Mucosa of descending colon (tissue), 3 donors: ENCODE results near the gene NINJ2. TPM values are rescaled to one million over a fixed set of nuclear protein-coding genes. Genes with fewer than 3 reads are reported as not detected.

Source experiments
- ATAC-seq: fragments of 200-7000 bp; cut with Tn5 transposase; one replicate; pipeline ENCODE4 v1.9.1; 2020; ENCODE audit warnings: mild to moderate bottlenecking, moderate library complexity
- DNase-seq, 3 donors: peaks; one replicate each; pipeline ENCODE4 v3.0.0-alpha.2; 2020
- H3K36me3 ChIP-seq: fragments of 200-600 bp; one replicate; pipeline ENCODE4 v1.8.0; 2021; ENCODE audit warnings: low read depth, mild to moderate bottlenecking
- H3K4me1 ChIP-seq: fragments of 200-600 bp; one replicate; pipeline ENCODE4 v1.8.0; 2021; ENCODE audit warnings: low read depth, mild to moderate bottlenecking
- H3K4me3 ChIP-seq: fragments of 200-600 bp; one replicate; pipeline ENCODE4 v1.8.0; 2021; ENCODE audit warnings: mild to moderate bottlenecking
- H3K9me3 ChIP-seq: fragments of 200-600 bp; one replicate; pipeline ENCODE4 v1.8.0; 2021; ENCODE audit warnings: mild to moderate bottlenecking
- CTCF ChIP-seq: fragments of 200-600 bp; IDR thresholded peaks from one replicate; pipeline ENCODE4 v1.8.0; 2022; ENCODE audit warnings: antibody characterized with exemption, mild to moderate bottlenecking
- intact Hi-C, 2 donors: fragments of 100-400 bp; cut with DNase I in 1 of 2; cut with micrococcal nuclease in 1 of 2; formaldehyde crosslinking; loops; one replicate each; pipeline versions ENCODE4 v1.11.0 to v1.11.1; 2022; cut with DNase I, micrococcal nuclease
- total RNA-seq, 3 donors: library from RNA; stranded (reverse); fragmentation: NEBNext Ultra II Directional in 2 of 3; extraction: Animal tissue kit (Norgen Biotek cat#: 25700) in 2 of 3; gene quantifications; one replicate each; pipeline versions ENCODE4 v1.2.1 to v1.2.4, GENCODE V29; 2021 to 2023
- donor health status: DM: no; HTN: no; CAD: no; lungs with moderate emphysema.
- donor health status: DM: no; HTN: no; CAD: no.
- donor health status: DM: no; HTN: yes; CAD: no.

The NINJ2 gene
- total RNA-seq, 3 donors from 2014 or later = 3.6 to 5.2 (median 3.8) TPM

GRCh38 chr12:627863-628741 is 35.1 kb downstream of the NINJ2 start:
- no peaks in the 10 kb centered on the region for H3K9me3 ChIP-seq
- ATAC-seq = no peak
- no peak overlapping the region for H3K4me3 ChIP-seq
- no peaks in the 10 kb centered on the region for H3K4me1 ChIP-seq
- DNase-seq = no peak
- no peaks in the 10 kb centered on the region for H3K36me3 ChIP-seq
- intact Hi-C loops = no loop called here
- TF ChIP-seq CTCF = no peak

GRCh38 chr12:627285-627684 is 36.0 kb downstream of the NINJ2 start:
- TF ChIP-seq CTCF = no peak
- Histone ChIP-seq H3K36me3 (no peaks in the 10 kb centered on the region), H3K4me3 (no peak overlapping the region), H3K4me1 (no peaks in the 10 kb centered on the region), H3K9me3 (no peaks in the 10 kb centered on the region)
- ATAC-seq = no peak
- no peak for DNase-seq
- intact Hi-C loops = no loop called here

GRCh38 chr12:625998-626397 is 37.2 kb downstream of the NINJ2 start:
- no peak for TF ChIP-seq CTCF
- DNase-seq = no peak
- no peak overlapping the region for H3K4me3 ChIP-seq
- no peak for ATAC-seq
- no peaks in the 10 kb centered on the region for H3K36me3 ChIP-seq
- intact Hi-C loops = no loop called here
- no peaks in the 10 kb centered on the region for H3K9me3 ChIP-seq
- no peaks in the 10 kb centered on the region for H3K4me1 ChIP-seq

GRCh38 chr12:623865-624372 is 39.3 kb downstream of the NINJ2 start:
- H3K36me3 ChIP-seq = no peaks in the 10 kb centered on the region
- DNase-seq = no peak
- ATAC-seq = no peak
- H3K4me3 ChIP-seq = no peak overlapping the region
- no peaks in the 10 kb centered on the region for H3K9me3 ChIP-seq
- TF ChIP-seq CTCF = no peak
- intact Hi-C loops = no loop called here
- no peaks in the 10 kb centered on the region for H3K4me1 ChIP-seq

GRCh38 chr12:623172-623864 is 39.9 kb downstream of the NINJ2 start:
- no peak for TF ChIP-seq CTCF

More at GRCh38 chr12:623172-623864, 39.9 kb downstream of the NINJ2 start:
- no peaks in the 10 kb centered on the region for H3K36me3 ChIP-seq
- intact Hi-C loops = no loop called here
- DNase-seq = no peak
- H3K9me3 ChIP-seq = no peaks in the 10 kb centered on the region
- ATAC-seq = no peak
- H3K4me1 ChIP-seq = no peaks in the 10 kb centered on the region
- no peak overlapping the region for H3K4me3 ChIP-seq
